ENCODE measurements around the gene KIF16B.
A peak's percentile ranks its signal among the peaks of the same experiment; 100 is the strongest.

The KIF16B gene

DNA sequence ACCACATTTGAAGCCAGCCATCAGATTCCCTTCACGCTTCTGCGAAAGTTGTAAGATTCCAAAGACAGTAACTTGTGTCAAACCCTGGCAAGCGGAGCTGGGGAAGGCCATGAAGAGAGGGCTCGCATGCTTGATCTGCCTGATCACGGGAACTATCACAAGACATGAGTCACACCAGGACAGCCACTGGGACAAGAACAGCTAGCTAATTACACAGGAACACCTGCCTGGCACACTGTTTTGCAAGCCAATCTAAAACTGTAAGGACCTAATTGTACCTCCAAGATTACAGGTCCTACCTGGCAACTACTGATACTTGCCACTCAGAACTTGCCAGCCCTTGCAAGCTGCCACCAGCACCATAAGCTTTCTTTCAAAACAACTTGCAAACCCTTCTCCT, 289.3 kb downstream of the KIF16B start:
- H3K27ac ChIP-seq, result peak overlapping the region; percentile 9; the same call in 1 of the 2 replicates
- TF ChIP-seq, protein P1, sequence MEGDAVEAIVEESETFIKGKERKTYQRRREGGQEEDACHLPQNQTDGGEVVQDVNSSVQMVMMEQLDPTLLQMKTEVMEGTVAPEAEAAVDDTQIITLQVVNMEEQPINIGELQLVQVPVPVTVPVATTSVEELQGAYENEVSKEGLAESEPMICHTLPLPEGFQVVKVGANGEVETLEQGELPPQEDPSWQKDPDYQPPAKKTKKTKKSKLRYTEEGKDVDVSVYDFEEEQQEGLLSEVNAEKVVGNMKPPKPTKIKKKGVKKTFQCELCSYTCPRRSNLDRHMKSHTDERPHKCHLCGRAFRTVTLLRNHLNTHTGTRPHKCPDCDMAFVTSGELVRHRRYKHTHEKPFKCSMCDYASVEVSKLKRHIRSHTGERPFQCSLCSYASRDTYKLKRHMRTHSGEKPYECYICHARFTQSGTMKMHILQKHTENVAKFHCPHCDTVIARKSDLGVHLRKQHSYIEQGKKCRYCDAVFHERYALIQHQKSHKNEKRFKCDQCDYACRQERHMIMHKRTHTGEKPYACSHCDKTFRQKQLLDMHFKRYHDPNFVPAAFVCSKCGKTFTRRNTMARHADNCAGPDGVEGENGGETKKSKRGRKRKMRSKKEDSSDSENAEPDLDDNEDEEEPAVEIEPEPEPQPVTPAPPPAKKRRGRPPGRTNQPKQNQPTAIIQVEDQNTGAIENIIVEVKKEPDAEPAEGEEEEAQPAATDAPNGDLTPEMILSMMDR (conservative IDR thresholded peaks at IDR 0.05), result no peak
- TF ChIP-seq ZFX (IDR thresholded peaks at IDR 0.05), result no peak

- TF ChIP-seq ZFX (IDR thresholded peaks at IDR 0.05), result no peak
- TF ChIP-seq, protein P1 (conservative IDR thresholded peaks at IDR 0.05), result no peak
- no peak overlapping the region for H3K27ac ChIP-seq
Observed at GRCh38 chr20:16283307-16283706, 289.9 kb downstream of the KIF16B start.

GRCh38 chr20:16280219-16280618, 293.0 kb downstream of the KIF16B start:
- H3K27ac ChIP-seq, result no peak overlapping the region
- no peak for TF ChIP-seq ZFX (IDR thresholded peaks at IDR 0.05)
- TF ChIP-seq, protein P1 (conservative IDR thresholded peaks at IDR 0.05), result no peak

DNA sequence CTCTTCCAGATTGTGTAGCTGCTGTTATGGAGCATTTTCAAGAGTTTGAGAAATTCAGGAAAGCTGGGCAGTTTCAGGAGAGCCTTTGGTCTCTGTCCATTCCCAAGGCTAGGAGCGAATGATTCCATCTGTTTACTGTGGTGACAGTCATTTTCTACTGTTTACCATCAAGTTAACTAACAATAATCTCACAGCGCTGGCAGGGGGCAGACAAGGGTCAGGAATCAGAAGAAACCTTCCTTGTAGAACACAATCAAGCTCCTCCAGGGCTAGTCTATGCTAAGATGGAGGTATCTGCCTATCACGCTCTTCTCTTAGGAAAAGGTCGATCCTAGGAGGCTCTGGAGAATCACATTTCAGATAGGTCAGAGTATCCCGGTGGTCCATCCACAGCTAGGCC, 293.9 kb downstream of the KIF16B start:
- no peak overlapping the region for H3K27ac ChIP-seq
- TF ChIP-seq, protein P1 (conservative IDR thresholded peaks at IDR 0.05), result no peak
- no peak for TF ChIP-seq ZFX (IDR thresholded peaks at IDR 0.05)

- H3K27ac ChIP-seq, result no peak overlapping the region
- no peak for TF ChIP-seq ZFX (IDR thresholded peaks at IDR 0.05)
- TF ChIP-seq, protein P1 (conservative IDR thresholded peaks at IDR 0.05), result no peak
Observed at GRCh38 chr20:16273812-16274555, 299.3 kb downstream of the KIF16B start.

- H3K27ac ChIP-seq, result no peak overlapping the region
- TF ChIP-seq, protein P1 (conservative IDR thresholded peaks at IDR 0.05), result no peak
- no peak for TF ChIP-seq ZFX (IDR thresholded peaks at IDR 0.05)
Observed at GRCh38 chr20:16272780-16273360, 300.4 kb downstream of the KIF16B start.

DNA sequence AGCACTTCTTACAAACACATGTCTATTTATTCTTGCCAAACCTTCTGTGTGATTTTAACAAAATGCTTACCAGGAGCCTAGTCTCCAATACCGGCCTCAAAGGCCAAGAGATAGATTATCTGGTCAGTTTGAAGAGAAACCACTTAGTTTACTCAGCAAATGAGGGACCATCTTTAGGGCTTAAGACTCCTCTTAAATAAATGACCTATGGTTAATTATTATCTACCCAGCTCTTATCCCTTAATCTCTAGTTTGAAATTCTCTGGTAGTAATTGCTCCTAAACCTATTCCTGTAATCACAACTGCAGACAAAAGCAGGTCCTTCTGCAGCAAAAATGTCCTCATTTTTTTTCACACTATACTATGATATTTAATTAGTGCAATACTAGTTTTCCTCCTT, 301.8 kb downstream of the KIF16B start:
- TF ChIP-seq, protein P1 (conservative IDR thresholded peaks at IDR 0.05), result no peak
- TF ChIP-seq ZFX (IDR thresholded peaks at IDR 0.05), result no peak

More for the DNA sequence above, 301.8 kb downstream of the KIF16B start:
- H3K27ac ChIP-seq, result no peak overlapping the region

Measured in C4-2B (cell line).